Stimulated activated CD4-positive, alpha-beta T cell treated with anti-CD3 and anti-CD28 coated beads, Interleukin-2, amount 100 ng/mL, for 24 hours (primary cell): ENCODE data around the gene ZNHIT3.

ENCODE experiments used
- DNase-seq, 2 donors: peaks; one replicate each; pipeline ENCODE4 v3.0.0-alpha.2; 2020

Gene ZNHIT3

GRCh38 chr17:36515837-36516236 lies 29.4 kb downstream of the ZNHIT3 start:
- no peak for DNase-seq

GRCh38 chr17:36523113-36523512 lies 36.6 kb downstream of the ZNHIT3 start:
- no peak for DNase-seq

GRCh38 chr17:36524428-36524876 lies 38.0 kb downstream of the ZNHIT3 start:
- DNase-seq: no peak

GRCh38 chr17:36525113-36525512 lies 38.6 kb downstream of the ZNHIT3 start:
- DNase-seq: no peak

GRCh38 chr17:36525888-36526287 lies 39.4 kb downstream of the ZNHIT3 start:
- DNase-seq: no peak

GRCh38 chr17:36527621-36528250 lies 41.3 kb downstream of the ZNHIT3 start:
- DNase-seq: no peak

GRCh38 chr17:36529121-36529520 lies 42.6 kb downstream of the ZNHIT3 start:
- DNase-seq: no peak

- no peak for DNase-seq
Observed at GRCh38 chr17:36532435-36532975, 46.0 kb downstream of the ZNHIT3 start.

- peak; percentile 69 to 72 for DNase-seq
Observed at GRCh38 chr17:36533935-36534839, 47.7 kb downstream of the ZNHIT3 start.

GRCh38 chr17:36534840-36535668 lies 48.6 kb downstream of the ZNHIT3 start, which contains the start of the genes MYO19 and PIGW:
TSS of gene MYO19 (minus strand) at chr17:36534868. CDS start at chr17:36532538, 2,330 bp downstream.
TSS of gene PIGW (plus strand) at chr17:36534987. CDS start at chr17:36537102, 2,115 bp downstream.
- peak; percentile 88 to 91 for DNase-seq

- no peak for DNase-seq
Observed at GRCh38 chr17:36535669-36536081, 49.2 kb downstream of the ZNHIT3 start.

- DNase-seq: no peak
Observed at GRCh38 chr17:36540696-36541095, 54.2 kb downstream of the ZNHIT3 start.

GRCh38 chr17:36542755-36543154 lies 56.3 kb downstream of the ZNHIT3 start:
- no peak for DNase-seq

GRCh38 chr17:36544044-36544306 lies 57.5 kb downstream of the ZNHIT3 start:
- no peak for DNase-seq

- peak; percentile 91 to 95 for DNase-seq
Observed at GRCh38 chr17:36544307-36545076, 58.0 kb downstream of the ZNHIT3 start, which contains the start of gene GGNBP2. TSS of gene GGNBP2 (plus strand) at chr17:36544919. CDS start at chr17:36545725, 806 bp downstream.

GRCh38 chr17:36545077-36545464 lies 58.6 kb downstream of the ZNHIT3 start:
- DNase-seq: no peak
